NCI-H524 treated with DMSO at 0.1 percent for 48 hours (cell line): Measurements from ENCODE around the gene MAML2.
A peak's percentile ranks its signal among the peaks of the same experiment; 100 is the strongest.

Experiments used
- DNase-seq: peaks from one replicate; lab custom pipeline; 2025; lab: John Stamatoyannopoulos, UW

Gene MAML2

DNA sequence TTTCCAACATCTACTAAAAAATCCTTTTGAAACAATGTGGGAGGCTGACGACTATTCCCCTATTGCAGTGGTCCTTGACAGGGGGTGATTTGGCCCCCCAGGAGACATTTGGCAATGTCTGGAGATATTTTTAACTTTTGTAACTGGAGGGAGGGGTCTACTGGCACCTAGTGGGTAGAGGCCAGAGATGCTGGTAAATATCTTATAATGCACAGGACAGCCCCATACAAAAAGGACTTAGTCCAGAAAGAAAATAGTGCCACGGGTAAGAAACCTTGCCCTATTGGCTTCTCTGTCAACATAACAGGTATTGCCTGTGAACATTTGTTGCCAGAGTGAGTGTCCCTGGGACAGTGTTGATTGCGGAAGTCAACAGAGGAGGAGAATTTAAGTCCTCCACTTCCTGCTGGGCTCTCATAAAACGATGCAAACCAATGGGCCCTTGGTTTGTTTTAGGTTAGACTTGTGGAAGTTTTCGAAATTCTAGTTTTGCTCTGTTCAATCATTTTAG lies 101.6 kb downstream of the MAML2 start:
- no peak for DNase-seq

DNA sequence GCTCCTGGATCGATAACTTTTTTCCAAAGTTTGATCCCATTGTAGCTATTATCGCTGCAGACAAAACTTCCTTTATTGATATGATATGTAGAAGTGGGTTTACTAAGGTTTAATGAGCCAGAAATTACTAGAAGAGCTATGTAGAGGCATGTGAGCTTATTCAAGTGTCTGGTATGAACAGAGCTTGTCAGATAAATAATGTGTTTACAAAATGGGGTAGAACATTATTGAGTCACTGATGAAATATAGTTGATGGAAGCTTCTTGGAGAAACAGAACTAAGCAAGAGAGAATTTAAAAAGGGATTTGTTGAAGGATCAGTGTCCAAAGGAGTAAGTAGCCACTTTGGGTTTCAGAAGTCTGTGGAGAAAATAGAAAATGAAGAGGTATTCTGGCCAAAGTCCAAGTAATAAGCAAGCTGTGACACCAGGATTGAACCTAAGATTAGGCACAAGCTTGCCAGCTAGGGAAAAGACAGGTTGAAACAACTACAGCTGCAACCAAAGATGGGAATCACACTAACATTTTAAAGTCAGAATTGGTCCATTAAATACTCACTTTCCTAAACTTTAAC lies 104.3 kb downstream of the MAML2 start:
- no peak for DNase-seq

DNA sequence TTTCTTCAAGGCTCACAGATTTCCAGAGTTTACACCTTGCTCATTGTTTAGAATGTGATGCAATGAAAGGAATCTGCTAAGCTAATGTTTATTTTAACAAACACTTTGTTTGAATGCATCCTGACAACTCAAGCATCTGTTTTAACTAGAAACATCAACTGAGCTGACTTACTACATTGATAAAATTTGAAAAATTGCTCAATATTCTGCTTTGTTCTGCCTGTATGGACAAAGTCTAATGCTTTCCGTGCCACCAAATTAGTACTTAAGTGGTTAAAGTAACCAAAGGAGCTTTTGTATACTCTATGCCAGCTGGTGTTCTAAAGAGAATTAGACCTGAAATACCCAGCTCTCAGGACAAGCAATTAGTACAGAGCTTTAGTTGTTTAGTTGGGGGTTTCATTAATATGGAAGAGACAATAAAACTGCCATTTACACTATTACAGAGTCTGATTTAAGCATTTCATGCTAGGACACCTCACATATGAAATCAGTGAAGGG lies 105.2 kb downstream of the MAML2 start:
- DNase-seq: peak; percentile 73

DNA sequence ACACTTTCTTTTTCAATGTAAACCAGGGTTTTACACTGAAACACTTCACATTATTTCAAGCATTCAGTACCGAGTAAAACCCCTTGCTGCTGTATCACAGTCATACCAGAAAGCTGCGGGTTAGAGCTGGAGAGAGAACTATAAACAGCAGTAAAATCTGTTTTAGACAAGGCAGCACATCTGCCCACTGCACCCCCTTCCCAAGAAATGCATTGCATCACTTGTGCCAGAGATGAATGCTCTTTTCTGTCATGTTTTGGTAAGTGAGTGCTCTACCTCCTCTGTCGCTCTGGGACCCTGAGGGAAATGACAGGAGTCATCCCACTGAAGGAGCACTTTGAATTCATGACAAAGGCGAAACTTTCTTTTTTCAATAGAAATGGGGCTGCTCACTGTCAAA lies 107.2 kb downstream of the MAML2 start:
- DNase-seq: no peak

DNA sequence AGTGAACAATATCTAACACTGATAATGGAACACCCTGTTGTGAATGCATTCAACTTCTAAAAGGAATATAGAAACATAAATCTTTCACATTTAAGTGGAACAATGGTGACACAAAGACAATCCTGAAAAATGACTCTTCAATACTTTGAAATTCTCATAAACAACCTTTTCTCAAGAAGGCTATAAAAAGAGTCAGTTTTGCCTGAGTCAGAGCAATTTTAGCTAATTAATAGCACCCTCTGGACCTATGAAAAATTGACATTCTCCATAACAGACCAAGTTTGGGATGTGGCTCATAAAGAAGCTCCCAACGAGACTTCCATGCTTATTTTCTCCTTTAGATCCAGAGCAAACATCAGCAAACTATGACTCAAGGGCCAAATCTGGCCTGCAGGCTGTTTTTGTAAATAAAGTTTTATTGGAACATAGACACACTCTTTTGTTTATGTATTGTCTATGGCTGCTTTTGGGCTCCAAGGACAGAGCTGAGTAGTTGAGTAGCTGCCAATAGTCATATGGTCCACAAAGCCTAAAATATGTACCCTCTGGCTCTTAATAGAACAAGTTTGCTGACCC lies 108.0 kb downstream of the MAML2 start:
- no peak for DNase-seq

DNA sequence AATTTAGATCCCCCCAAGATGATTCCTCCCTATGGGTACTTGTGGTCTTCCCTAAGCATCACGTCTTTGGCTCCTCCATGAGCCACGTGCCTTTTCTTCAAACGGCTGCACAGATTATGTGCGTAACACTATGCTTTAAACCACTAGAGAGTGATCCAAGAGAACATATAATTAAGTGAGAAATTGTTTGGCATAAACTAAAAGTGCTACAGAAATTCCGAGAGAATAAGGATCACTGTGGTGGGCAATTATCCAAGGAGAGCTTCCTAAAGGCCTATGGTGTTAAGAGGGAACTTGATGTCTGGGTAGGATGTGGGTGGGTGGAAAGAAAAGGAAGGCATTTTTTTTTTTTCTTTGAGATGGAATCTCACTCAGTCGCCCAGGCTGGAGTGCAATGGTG lies 110.9 kb downstream of the MAML2 start:
- DNase-seq: no peak

DNA sequence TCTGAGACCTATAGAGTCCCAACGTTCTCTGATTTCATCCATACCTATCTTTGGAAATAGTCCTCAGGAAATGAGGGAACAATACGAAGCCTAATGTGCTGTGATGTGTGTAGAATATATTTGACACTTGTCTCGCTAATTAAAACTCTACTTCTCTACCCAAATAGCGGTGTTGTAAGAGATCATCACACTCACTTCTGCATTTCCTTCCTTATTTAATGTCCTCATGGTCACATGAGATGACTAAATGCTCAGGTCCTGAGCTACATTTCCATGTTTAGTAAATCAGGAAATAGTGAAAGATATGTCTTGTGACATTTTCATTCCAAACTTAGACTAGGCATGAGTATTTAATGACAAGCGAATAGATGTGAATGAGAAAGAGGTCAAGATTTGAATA lies 112.3 kb downstream of the MAML2 start:
- DNase-seq: no peak

DNA sequence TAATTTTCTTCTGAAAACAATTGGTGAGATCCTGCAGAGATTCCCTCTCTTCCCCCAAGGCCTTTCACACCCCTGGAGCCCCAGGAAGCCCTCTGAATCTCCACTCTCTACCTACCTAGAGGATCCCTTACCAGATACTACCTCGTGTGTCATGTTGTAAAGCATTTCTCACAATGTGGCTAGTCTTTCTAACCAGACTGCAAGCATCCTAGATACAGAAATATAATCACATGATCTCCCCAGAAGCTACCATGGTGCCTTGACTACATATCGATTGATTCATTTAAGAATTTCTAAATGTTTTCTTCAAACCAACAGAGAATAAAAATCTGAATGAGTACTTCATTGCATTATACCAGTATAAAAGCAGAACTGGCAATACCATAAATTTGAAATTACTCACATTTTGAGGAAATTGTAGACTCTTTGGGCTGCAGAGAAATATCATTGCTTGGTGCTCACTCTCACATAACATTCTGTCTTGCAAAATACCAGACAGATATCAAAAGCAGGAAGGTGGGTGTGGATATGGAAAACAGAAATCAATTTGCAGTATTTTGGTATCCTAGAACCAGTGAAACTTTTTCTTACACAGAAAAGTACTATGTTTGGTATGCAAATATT lies 113.5 kb downstream of the MAML2 start:
- no peak for DNase-seq

DNA sequence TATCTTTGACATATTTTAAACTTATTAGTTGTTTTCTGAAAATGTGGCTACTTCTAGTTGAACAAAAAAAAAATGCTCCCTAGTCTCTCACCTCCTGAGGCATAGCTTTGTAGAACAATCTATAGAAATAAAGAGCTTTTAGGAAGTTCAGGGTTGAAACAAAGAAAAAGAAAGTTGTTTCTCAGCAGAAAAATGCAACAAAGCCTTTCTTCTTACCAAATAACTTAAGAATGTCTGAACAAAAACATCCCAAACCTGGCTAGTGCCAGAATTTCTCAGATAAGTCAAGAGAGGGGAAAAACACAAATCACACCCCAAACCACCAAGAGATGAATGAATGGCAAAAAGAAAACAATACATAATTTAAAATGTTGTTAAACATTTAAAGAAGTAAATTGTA lies 114.1 kb downstream of the MAML2 start:
- DNase-seq: no peak

DNA sequence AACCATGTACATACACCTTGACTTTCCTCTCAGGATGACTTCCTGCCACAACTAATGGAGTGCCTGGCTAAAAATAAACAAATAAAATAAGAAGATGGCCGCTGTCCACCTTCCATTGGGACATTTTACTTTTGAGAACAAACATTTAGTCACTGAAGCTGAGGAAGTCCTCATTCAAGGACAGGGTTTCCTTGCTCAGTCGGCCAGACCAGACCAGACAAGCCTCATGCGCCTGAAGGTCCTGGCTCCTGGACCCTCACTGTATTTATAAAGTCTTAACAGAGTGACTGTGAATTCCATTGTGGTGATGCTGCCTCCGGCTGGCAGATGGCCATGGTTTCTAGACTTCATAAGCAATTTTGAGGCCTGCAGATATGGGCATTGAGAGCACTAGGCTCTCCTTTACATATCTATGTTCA lies 114.5 kb downstream of the MAML2 start:
- DNase-seq: no peak

DNA sequence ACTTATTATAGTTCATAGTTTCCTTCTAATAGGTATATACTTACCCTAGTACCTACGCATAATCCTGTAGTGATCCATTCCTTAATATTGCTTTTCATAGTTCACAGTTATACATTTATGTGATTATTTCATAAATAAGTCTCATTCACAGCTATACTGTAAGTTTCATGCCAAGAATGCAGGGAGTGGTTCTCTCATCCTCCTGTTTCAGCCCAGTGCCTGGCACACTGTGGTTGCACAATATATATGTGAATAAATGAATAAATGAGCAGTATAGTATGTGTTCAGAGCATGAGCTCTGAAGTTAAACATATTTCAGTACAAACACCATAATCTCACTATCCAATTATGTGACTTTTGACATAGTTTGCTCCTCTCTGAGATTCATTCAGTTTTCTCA lies 115.8 kb downstream of the MAML2 start:
- DNase-seq: no peak

DNA sequence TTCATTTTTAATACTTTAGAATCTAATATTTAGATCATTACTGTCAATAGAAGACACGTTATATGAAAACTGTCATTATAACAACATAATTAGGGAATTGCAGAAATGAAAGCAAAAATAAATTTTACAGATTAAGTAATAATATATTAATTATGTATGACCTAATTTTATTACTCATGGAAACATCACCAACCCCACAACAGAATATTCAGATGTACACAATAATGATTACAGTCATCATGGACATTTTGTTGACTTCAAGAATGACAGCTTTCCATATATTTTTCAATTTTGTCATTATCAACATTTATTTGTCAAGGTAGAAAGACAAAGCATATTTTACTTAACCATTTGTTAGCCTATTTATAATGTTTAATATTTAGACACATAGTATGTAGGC lies 119.9 kb downstream of the MAML2 start:
- DNase-seq: no peak

DNA sequence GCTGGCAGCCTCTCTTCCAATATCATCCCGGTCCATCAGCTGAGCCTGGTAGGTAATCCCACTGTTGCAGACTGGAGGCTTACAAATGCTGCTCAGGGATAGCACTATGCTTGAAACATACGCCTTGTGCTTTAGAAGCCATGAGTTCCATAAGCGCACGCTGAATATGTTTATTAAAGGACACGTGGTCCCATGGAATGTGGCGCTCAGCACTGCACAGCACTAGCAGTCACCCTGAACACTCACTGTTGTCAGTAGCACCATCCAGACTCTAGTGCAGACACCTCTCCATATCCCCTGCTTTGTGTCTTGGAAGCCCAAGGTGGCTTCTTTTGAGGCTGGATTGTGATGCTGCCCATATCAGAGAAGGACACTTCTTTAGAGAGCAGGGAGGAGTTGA lies 120.9 kb downstream of the MAML2 start:
- DNase-seq: no peak

DNA sequence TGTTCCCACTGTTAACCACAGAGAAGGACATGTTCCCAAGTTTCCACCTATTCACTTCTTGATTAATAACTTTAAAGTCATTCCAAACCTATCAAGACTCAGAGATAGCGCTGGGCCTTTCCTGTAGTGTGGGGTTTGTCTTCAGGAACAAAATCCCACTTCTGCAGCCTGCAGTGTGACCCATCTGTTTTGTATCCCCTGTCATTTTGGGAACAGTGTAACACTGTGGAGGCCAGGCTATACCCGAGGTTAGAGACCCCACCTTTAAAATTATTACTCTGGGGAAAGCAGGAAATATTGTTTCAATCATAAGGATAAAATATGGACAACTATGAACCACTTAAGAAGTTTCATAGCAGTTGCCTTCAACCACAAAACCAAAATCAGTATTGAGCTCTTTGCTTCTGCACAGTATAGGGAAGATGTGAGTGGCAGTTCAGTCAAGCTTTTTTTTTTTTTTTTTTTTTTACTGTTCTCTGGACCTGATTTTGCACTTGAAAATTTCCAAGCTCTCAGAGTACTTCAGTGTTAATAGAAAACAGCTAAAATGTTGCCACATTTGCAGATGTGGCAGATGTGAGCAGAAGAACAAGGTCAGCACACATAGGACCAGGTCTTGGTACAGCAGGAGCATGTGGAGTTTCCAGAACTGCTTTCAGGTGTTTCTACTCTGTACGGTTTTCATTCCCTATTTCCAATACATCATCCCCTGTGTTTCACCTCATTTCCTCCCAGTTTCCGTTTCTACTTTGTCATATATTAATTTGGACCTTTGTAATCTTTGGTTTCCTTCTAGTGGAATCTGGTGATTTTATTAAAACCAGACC lies 121.5 kb downstream of the MAML2 start:
- no peak for DNase-seq

DNA sequence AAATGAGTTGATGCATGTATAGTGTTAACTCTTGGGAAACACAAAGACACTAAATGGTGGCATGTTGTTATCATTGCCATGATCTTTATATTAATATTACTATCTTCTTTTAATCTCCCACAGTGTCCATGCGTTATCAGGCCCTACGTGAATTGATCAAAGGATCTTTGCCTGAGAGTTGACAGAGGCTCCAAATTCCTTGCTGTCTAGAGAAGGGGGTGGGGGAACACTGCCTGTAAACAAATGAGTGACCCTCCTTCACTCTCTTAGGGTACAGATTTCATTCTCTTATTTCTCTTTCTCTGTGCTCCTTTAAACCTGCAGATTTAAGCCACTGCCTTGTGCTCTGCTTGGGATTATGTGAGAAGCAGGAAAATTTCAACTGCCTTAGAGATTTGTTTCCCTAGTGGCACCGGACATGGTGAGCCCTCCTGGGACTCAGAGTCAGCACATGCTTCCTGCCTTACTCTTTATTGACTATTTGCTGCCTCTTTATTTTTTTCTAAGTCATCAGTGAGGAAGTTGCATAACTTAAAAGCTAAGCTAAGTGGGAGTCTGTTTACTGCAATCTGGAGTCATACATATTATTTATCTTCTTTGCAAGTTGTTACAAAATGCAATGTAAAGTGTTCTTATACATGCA lies 122.9 kb downstream of the MAML2 start:
- no peak for DNase-seq

DNA sequence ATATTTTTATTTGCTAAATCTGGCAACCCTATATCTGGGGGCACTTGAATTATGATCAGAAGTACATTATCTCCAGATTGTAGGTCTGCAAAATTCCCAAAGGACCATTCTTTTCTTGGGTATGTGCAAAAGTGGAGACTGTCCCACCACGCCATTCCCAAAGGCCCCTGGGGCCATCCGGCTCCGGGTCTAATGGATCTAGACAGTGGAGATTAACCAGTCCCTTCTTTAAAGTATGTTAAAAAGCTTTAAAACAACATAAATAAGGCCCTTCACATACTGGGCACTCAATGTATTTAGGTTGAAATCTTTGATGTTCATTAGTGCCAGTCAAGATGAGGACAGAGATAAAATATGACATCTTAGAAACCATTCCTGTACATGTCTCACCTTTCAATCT lies 124.1 kb downstream of the MAML2 start:
- no peak for DNase-seq

DNA sequence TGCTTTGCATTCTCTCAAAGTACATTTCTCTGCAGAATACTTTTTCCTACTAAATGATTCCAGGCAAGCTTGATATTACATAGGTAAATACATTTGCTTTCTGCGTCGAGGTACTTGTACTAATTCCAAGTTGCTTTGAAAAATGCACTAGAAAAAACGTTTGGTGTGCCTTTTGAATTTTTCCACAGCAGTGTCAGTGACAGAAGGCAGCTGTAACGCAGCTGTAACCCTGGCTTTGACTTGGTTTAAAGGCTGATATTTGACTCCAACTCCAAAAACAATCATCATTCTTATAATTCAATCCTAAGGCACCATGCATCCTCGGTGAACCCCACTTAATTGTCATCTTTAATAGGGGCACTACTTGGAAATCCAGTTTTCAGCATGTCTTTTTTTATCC lies 125.0 kb downstream of the MAML2 start:
- no peak for DNase-seq

DNA sequence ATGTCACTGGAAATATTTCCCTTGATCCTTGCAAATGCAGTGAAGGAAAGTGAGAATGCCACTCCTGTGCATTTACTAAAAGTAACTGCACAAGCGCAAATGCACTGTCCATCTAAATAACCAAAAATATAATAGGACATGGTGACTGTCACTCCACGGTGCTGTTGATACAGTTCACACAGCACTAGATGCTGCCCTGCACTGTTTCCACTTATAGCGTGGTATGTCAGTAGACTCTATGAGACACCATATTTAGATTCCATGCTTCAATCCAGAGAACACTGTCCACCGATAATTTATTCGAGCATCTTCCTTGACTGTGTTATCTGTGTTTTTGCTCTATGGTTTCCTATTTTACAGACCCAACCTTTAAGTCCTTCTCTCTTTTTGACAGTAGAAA lies 125.8 kb downstream of the MAML2 start:
- no peak for DNase-seq

DNA sequence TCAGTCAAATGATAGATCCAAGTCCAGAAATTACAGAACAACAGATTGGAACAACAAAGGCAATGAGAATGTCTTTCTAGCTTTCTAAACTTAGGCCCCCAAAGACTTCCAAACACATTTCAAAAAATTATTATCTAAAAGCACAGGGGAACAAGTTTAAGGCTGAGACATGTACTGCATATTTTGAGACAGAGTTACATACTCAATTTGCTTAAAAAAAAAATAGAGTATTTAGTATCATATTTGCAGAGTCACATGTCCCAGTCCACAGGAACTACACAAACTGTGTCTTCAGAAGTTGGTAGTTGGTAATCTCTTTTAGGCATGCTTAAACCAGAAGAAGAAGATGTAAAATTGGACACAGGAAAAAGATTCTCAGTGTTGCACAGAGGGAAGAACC lies 127.2 kb downstream of the MAML2 start:
- no peak for DNase-seq

DNA sequence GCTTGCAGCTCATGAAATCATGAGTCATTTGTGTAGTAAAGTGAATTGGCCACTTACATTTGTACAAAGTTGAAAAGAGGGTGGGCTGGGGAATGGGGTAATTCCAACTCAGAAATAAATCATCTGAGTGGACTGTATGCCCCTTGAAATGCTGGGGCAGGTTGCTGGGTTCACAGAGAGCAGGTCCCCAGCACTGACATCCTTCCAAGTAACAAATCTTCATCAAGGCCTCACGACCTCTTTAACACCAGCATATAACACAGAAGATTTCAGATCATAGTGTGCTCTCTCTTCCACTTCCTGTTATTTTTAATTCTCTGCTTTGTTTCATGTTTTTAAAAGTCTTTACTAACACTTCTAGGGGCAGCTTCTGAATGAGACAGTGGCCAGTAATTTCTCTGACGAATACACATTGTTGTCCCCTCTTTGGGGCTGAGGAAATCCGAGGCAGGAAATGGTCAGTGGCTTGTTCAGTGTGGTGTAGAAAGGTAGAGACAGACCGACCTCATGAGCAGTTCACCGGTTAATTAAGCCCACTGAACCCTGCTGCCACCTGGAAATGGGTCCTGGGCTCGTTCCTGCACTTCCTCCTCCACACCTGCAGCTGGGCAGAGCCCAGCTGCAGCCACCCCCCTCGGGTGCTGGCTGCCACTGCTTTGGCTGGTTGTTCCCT lies 127.7 kb downstream of the MAML2 start:
- no peak for DNase-seq

DNA sequence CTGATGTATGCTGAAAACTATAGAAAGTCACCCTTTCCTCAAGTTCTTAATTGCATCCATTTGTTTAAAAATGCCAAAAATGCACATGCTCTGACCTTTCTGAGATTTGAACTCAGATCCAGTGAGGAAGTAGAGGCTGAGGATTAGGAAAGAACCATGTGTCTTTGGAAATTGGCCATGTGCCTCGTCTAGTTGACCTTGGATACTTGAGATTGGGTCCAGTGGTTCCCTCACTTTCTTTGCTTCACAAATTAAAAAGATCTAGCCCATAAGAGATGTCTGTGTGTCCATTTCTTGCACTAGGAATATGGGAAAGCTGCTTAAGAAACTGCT lies 128.3 kb downstream of the MAML2 start:
- DNase-seq: no peak

DNA sequence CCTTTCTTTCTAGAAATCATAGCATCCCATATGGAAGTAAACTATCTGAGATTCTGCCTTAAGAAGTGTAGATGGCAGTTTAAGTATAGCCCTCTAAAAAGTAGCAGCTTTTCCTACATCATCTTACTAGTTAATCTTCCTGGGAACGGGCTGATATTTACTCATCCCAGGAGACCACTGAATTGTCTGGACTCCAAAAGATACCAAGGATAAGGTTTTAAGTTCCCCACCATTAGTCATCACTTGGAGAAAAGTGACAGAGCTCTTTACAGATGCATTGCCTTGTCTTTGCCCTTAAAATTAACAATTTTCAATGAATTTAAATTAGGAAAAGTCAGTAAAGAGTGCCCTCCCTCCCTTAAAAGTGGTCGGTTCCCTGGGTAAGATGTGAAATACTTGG lies 129.5 kb downstream of the MAML2 start:
- no peak for DNase-seq
